Right atrium auricular region (tissue), 2 donors: ENCODE measurements around the gene MDM2. TPM values are rescaled to one million over a fixed set of nuclear protein-coding genes. Genes with fewer than 3 reads are reported as not detected.
"Not testable (repeated sequence)": the region's sequence is repeated elsewhere in the genome, so short reads cannot be mapped to it uniquely, and the experiment has no call there.

Experiments used
- DNase-seq: peaks from one replicate; pipeline ENCODE4 v3.0.0-alpha.2; 2019; ENCODE audit warnings: low spot score
- H3K27ac ChIP-seq, 2 donors: fragments of 200-600 bp; sonication (generic); 1 replicate in 1 of 2; 2 replicates in 1 of 2; pipeline ENCODE4 v1.5.1; 2016 to 2019
- H3K27me3 ChIP-seq, 2 donors: fragments of 200-600 bp; sonication (generic); one replicate each; pipeline versions ENCODE4 v1.5.1 to v1.6.0; 2017 to 2019
- H3K36me3 ChIP-seq: fragments of 200-600 bp; sonication (generic); one replicate; pipeline ENCODE4 v1.5.1; 2016
- H3K4me1 ChIP-seq, 2 donors: fragments of 200-600 bp; sonication (generic); one replicate each; pipeline versions ENCODE4 v1.5.1 to v1.6.0; 2017 to 2019
- H3K4me3 ChIP-seq, 2 donors: fragments of 200-600 bp; sonication (generic); 1 replicate in 1 of 2; 2 replicates in 1 of 2; pipeline ENCODE4 v1.5.1; 2017 to 2019; ENCODE audit warnings: mild to moderate bottlenecking in 1 of 2, moderate library complexity in 1 of 2
- H3K9me3 ChIP-seq, 2 donors: fragments of 200-600 bp; sonication (generic); one replicate each; pipeline ENCODE4 v1.5.1; 2019
- CTCF ChIP-seq, 2 donors: fragments of 200-600 bp; sonication (generic); IDR thresholded peaks; one replicate each; pipeline ENCODE4 v1.5.1; 2019; ENCODE audit warnings: antibody characterized with exemption in 2 of 2
- total RNA-seq, 2 donors: library from RNA; depleted of rRNA; stranded (reverse); fragments of >200 nt; gene quantifications; one replicate each; pipeline ENCODE4 v1.1.0, GENCODE V29; 2016

The MDM2 gene
- total RNA-seq, 2 donors from 2014 or later, result 36.0 to 36.6 TPM

GRCh38 chr12:68796399-68796798, 11.6 kb upstream of the MDM2 start:
- Histone ChIP-seq H3K27ac (no peak overlapping the region), H3K4me1 (no peaks in the 10 kb centered on the region), H3K4me3 (no peak overlapping the region), H3K27me3 (no peaks in the 10 kb centered on the region), H3K9me3 (no peaks in the 10 kb centered on the region), H3K36me3 (no peaks in the 10 kb centered on the region)
- DNase-seq, result peak; percentile 38
- TF ChIP-seq CTCF (IDR thresholded peaks at IDR 0.05), result no peak

- Histone ChIP-seq H3K27me3 (no peaks in the 10 kb centered on the region), H3K4me1 (no peaks in the 10 kb centered on the region), H3K36me3 (no peaks in the 10 kb centered on the region), H3K9me3 (no peaks in the 10 kb centered on the region), H3K27ac (no peak overlapping the region), H3K4me3 (no peak overlapping the region)
- DNase-seq, result no peak
- no peak for TF ChIP-seq CTCF (IDR thresholded peaks at IDR 0.05)
Measured at GRCh38 chr12:68798882-68799234, 9.1 kb upstream of the MDM2 start.

GRCh38 chr12:68800294-68800693, 7.7 kb upstream of the MDM2 start:
- no peaks in the 10 kb centered on the region for H3K9me3 ChIP-seq
- no peaks in the 10 kb centered on the region for H3K27me3 ChIP-seq
- H3K4me1 ChIP-seq, result no peaks in the 10 kb centered on the region
- no peaks in the 10 kb centered on the region for H3K36me3 ChIP-seq
- no peak for DNase-seq
- no peak overlapping the region for H3K27ac ChIP-seq
- no peak overlapping the region for H3K4me3 ChIP-seq
- TF ChIP-seq CTCF (IDR thresholded peaks at IDR 0.05), result no peak

GRCh38 chr12:68801124-68801523, 6.9 kb upstream of the MDM2 start:
- H3K4me3 ChIP-seq, H3K27me3 ChIP-seq, H3K27ac ChIP-seq, H3K4me1 ChIP-seq, H3K36me3 ChIP-seq, H3K9me3 ChIP-seq, DNase-seq: not testable (repeated sequence)

- H3K36me3 ChIP-seq, H3K4me1 ChIP-seq, H3K4me3 ChIP-seq, H3K27me3 ChIP-seq, DNase-seq, H3K27ac ChIP-seq, H3K9me3 ChIP-seq: not testable (repeated sequence)
Measured at GRCh38 chr12:68802372-68802745, 5.6 kb upstream of the MDM2 start.

GRCh38 chr12:68802911-68803651, 4.9 kb upstream of the MDM2 start:
- not testable (repeated sequence) for H3K36me3 ChIP-seq, H3K27me3 ChIP-seq, H3K4me3 ChIP-seq, H3K4me1 ChIP-seq, H3K9me3 ChIP-seq, H3K27ac ChIP-seq, DNase-seq

GRCh38 chr12:68803948-68804656, 3.9 kb upstream of the MDM2 start:
- no peaks in the 10 kb centered on the region for H3K27me3 ChIP-seq
- peaks cover 0 to 9% of the 10 kb centered on the region in 2 donors for H3K4me1 ChIP-seq
- H3K9me3 ChIP-seq, result no peaks in the 10 kb centered on the region
- no peaks in the 10 kb centered on the region for H3K36me3 ChIP-seq
- no peak for DNase-seq
- TF ChIP-seq CTCF (IDR thresholded peaks at IDR 0.05), result no peak
- no peak overlapping the region for H3K4me3 ChIP-seq
- H3K27ac ChIP-seq, result no peak overlapping the region
